Activated CD8-positive, alpha-beta memory T cell treated with anti-CD3 and anti-CD28 coated beads, Interleukin-2, amount 10 ng/mL, durations not matched to agents 7 days and 5 days (primary cell): ENCODE data around the gene GNPTAB. TPM values are rescaled to one million over a fixed set of nuclear protein-coding genes. Genes with fewer than 3 reads are reported as not detected.
A peak's percentile ranks its signal among the peaks of the same experiment; 100 is the strongest.

Source experiments
- ATAC-seq: fragments of 150-1000 bp; cut with Tn5 transposase; one replicate; pipeline ENCODE4 v1.10.0; 2021; ENCODE audit warnings: moderate library complexity
- CTCF ChIA-PET: fragments of 350-600 bp; sonication (Branson Sonifier 250); formaldehyde crosslinking; loops from one replicate; lab custom pipeline; 2021; ENCODE audit warnings: antibody characterized with exemption; lab: Charles Lee
- DNase-seq: peaks from one replicate; pipeline ENCODE4 v3.0.0-alpha.2; 2020
- H3K27ac Mint-ChIP-seq: one replicate; pipeline ENCODE4 v1.8.0; 2021; ENCODE audit warnings: mild to moderate bottlenecking, mixed read lengths
- H3K27me3 Mint-ChIP-seq: one replicate; pipeline ENCODE4 v1.8.0; 2021; ENCODE audit warnings: mixed read lengths
- H3K36me3 Mint-ChIP-seq: one replicate; pipeline ENCODE4 v1.8.0; 2021; ENCODE audit warnings: mild to moderate bottlenecking, mixed read lengths
- H3K4me1 Mint-ChIP-seq: one replicate; pipeline ENCODE4 v1.8.0; 2021; ENCODE audit warnings: mixed read lengths
- H3K4me3 Mint-ChIP-seq: one replicate; pipeline ENCODE4 v1.8.0; 2021; ENCODE audit warnings: mild to moderate bottlenecking, moderate library complexity, mixed read lengths
- H3K9me3 Mint-ChIP-seq: one replicate; pipeline ENCODE4 v1.8.0; 2022; ENCODE audit warnings: low read depth, mixed read lengths
- total RNA-seq, 2 experiments: library from RNA; stranded (reverse); gene quantifications; one replicate each; pipeline ENCODE4 v1.2.3, GENCODE V29; 2021

GNPTAB gene
- total RNA-seq, 2 experiments from 2014 or later: 111 to 156 TPM

DNA sequence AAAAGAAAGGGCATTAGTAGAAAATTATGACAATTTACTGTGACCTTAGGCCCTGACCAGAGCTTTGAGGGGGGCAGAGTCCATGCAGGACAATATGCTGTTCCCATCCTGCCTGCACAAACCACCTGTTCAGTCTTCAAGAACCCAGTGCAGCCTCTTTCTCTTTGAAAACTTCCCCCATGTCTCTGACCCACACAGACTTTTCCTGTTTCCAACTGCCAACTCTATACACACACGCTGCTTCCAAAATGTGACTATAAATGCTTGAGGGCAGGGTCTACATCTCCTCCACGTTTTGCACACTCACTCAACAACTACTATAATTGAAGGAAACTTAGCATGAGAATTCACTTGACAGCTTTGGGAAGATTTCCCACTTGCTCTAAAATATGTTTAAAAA is 54.9 kb downstream of the GNPTAB start:
- no peak for ATAC-seq
- CTCF ChIA-PET: interaction anchor here (0.9 to 3.8 kb wide), 7 partner anchors 17 to 102 kb away, joined by 3 to 28 read pairs (median 6); partner anchors contain the start of genes DRAM1 and GNPTAB
- Mint-ChIP-seq H3K4me3 (no peak overlapping the region), H3K36me3 (peaks cover 43% of the 10 kb centered on the region), H3K9me3 (no peaks in the 10 kb centered on the region), H3K27ac (no peak overlapping the region), H3K4me1 (peaks cover 37% of the 10 kb centered on the region), H3K27me3 (no peaks in the 10 kb centered on the region)
- no peak for DNase-seq

GRCh38 chr12:101773650-101774162 is 57.1 kb downstream of the GNPTAB start:
- Mint-ChIP-seq H3K9me3 (no peaks in the 10 kb centered on the region), H3K4me3 (no peak overlapping the region), H3K4me1 (peaks cover 30% of the 10 kb centered on the region), H3K36me3 (peaks cover 37% of the 10 kb centered on the region), H3K27ac (peak overlapping the region; percentile 62), H3K27me3 (no peaks in the 10 kb centered on the region)
- CTCF ChIA-PET: interaction anchor here (0.6 to 6.1 kb wide), 21 partner anchors 8 to 104 kb away, joined by 3 to 159 read pairs (median 6); partner anchors contain the start of genes DRAM1 and GNPTAB
- peak; percentile 78 for DNase-seq
- ATAC-seq: peak; percentile 79

- H3K27ac Mint-ChIP-seq: no peak overlapping the region
- no peak for DNase-seq
- peaks cover 34% of the 10 kb centered on the region for H3K36me3 Mint-ChIP-seq
These were observed 58.6 kb downstream of the GNPTAB start for GRCh38 chr12:101772012-101772775.

GRCh38 chr12:101769865-101770264 is 60.9 kb downstream of the GNPTAB start:
- Mint-ChIP-seq H3K27me3 (no peaks in the 10 kb centered on the region), H3K27ac (no peak overlapping the region), H3K4me3 (no peak overlapping the region), H3K36me3 (peaks cover 40% of the 10 kb centered on the region), H3K9me3 (no peaks in the 10 kb centered on the region), H3K4me1 (peaks cover 23% of the 10 kb centered on the region)
- ATAC-seq: no peak
- CTCF ChIA-PET: interaction anchor here (1.4 to 6.1 kb wide), 5 partner anchors 10 to 422 kb away, joined by 3 to 159 read pairs (median 3); partner anchors contain the start of gene GNPTAB
- DNase-seq: no peak

More at GRCh38 chr12:101772012-101772775, 58.6 kb downstream of the GNPTAB start:
- no peak for ATAC-seq
- Mint-ChIP-seq H3K4me1 (peaks cover 26% of the 10 kb centered on the region), H3K9me3 (no peaks in the 10 kb centered on the region), H3K4me3 (no peak overlapping the region), H3K27me3 (no peaks in the 10 kb centered on the region)
- CTCF ChIA-PET: interaction anchor here (1.1 to 6.1 kb wide), 10 partner anchors 9 to 106 kb away, joined by 3 to 159 read pairs (median 11); partner anchors contain the start of genes DRAM1 and GNPTAB

- Mint-ChIP-seq H3K27me3 (no peaks in the 10 kb centered on the region), H3K9me3 (no peaks in the 10 kb centered on the region), H3K4me1 (peaks cover 17% of the 10 kb centered on the region), H3K27ac (no peak overlapping the region), H3K4me3 (no peak overlapping the region), H3K36me3 (peaks cover 44% of the 10 kb centered on the region)
- CTCF ChIA-PET: interaction anchor here (1.1 to 6.1 kb wide), 5 partner anchors 9 to 421 kb away, joined by 3 to 159 read pairs (median 4); partner anchors contain the start of gene GNPTAB
- DNase-seq: no peak
- ATAC-seq: no peak
These were observed 62.0 kb downstream of the GNPTAB start for GRCh38 chr12:101768781-101769180.

- Mint-ChIP-seq H3K27ac (no peak overlapping the region), H3K4me3 (no peak overlapping the region)
These were observed 63.2 kb downstream of the GNPTAB start for GRCh38 chr12:101767537-101767936.

GRCh38 chr12:101764051-101764792 is 66.5 kb downstream of the GNPTAB start:
- Mint-ChIP-seq H3K4me1 (no peaks in the 10 kb centered on the region), H3K36me3 (peaks cover 38% of the 10 kb centered on the region), H3K27ac (no peak overlapping the region), H3K4me3 (no peak overlapping the region), H3K27me3 (no peaks in the 10 kb centered on the region), H3K9me3 (no peaks in the 10 kb centered on the region)
- CTCF ChIA-PET: interaction anchor here (1.2 to 1.5 kb wide), 2 partner anchors 10 to 74 kb away, joined by 4 read pairs; no protein-coding TSS in a partner anchor
- ATAC-seq (no peak), DNase-seq (no peak)

More at GRCh38 chr12:101767537-101767936, 63.2 kb downstream of the GNPTAB start:
- H3K36me3 Mint-ChIP-seq: peaks cover 37% of the 10 kb centered on the region
- ATAC-seq: no peak
- DNase-seq: no peak
- CTCF ChIA-PET: interaction anchor here (0.6 to 2.7 kb wide), 3 partner anchors 8 to 73 kb away, joined by 3 to 10 read pairs (median 3); no protein-coding TSS in a partner anchor
- no peaks in the 10 kb centered on the region for H3K9me3 Mint-ChIP-seq
- peaks cover 9% of the 10 kb centered on the region for H3K4me1 Mint-ChIP-seq
- no peaks in the 10 kb centered on the region for H3K27me3 Mint-ChIP-seq

- H3K9me3 Mint-ChIP-seq: no peaks in the 10 kb centered on the region
- H3K4me3 Mint-ChIP-seq: no peak overlapping the region
- no peaks in the 10 kb centered on the region for H3K4me1 Mint-ChIP-seq
- H3K36me3 Mint-ChIP-seq: peaks cover 41% of the 10 kb centered on the region
- ATAC-seq (no peak), DNase-seq (no peak)
- CTCF ChIA-PET: interaction anchor here (1.5 kb wide), 1 partner anchor 75 kb away, joined by 4 read pairs; no protein-coding TSS in a partner anchor
- no peaks in the 10 kb centered on the region for H3K27me3 Mint-ChIP-seq
- H3K27ac Mint-ChIP-seq: no peak overlapping the region
These were observed 67.4 kb downstream of the GNPTAB start for GRCh38 chr12:101763246-101763931.

DNA sequence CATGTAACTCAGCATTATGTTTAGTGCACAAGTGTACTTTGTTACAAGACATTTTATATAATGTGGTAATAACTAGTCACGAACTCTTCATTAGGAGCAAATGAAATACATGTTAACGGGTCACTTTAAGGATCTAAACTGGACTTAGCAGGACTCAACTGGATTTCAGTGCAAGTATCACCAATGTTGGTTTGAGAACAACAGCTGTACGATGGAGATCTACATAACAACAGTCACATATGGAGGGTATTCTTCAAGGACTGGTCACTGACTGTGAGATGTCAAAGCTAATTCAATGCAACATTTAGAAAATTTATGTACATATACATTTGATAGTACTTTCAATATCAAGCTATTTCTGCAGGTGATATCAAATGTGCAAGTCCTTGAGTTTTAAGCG is 69.0 kb downstream of the GNPTAB start:
- Mint-ChIP-seq H3K4me1 (no peaks in the 10 kb centered on the region), H3K9me3 (no peaks in the 10 kb centered on the region), H3K27ac (no peak overlapping the region), H3K36me3 (peaks cover 41% of the 10 kb centered on the region), H3K4me3 (no peak overlapping the region), H3K27me3 (no peaks in the 10 kb centered on the region)
- no peak for ATAC-seq
- no peak for DNase-seq
- CTCF ChIA-PET: interaction anchor here (1.0 to 3.0 kb wide), 4 partner anchors 10 to 77 kb away, joined by 3 to 13 read pairs (median 6); partner anchors contain the start of gene GNPTAB

GRCh38 chr12:101761350-101761749 is 69.4 kb downstream of the GNPTAB start:
- peaks cover 46% of the 10 kb centered on the region for H3K36me3 Mint-ChIP-seq
- ATAC-seq (no peak), DNase-seq (no peak)
- no peaks in the 10 kb centered on the region for H3K9me3 Mint-ChIP-seq
- H3K27me3 Mint-ChIP-seq: no peaks in the 10 kb centered on the region
- CTCF ChIA-PET: interaction anchor here (0.5 to 3.0 kb wide), 5 partner anchors 12 to 122 kb away, joined by 3 to 13 read pairs (median 6); partner anchors contain the start of gene GNPTAB
- H3K27ac Mint-ChIP-seq: no peak overlapping the region
- H3K4me1 Mint-ChIP-seq: no peaks in the 10 kb centered on the region
- H3K4me3 Mint-ChIP-seq: no peak overlapping the region

DNA sequence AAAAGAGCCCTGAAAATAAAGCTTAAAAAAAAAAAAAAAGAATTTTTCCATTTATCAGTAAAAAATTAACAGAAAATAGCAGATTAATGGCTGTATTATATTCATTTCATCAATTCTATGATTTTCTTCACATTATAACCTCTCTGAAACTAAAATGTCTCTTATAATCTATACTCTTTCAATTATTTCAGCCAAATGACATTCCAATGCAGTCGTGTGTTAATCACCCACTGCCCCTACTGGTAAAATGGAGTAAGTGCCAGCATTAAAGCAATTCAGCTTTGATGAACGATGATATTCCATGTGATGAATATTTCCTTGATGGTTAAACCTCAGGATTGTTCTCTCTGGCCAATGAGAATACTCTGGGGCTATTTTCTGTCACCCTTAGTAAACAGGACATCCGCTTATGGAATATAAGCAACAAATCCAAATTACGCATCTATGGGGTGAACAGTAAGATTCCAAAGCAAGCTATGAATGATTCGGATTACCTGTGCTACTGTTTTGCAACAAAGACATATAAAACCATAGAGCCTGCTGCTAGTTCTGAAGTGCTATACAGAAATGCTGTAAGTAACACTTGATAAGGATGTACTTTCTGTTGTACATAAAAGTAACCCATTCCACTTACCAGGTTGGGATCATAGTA is 71.2 kb downstream of the GNPTAB start:
- Mint-ChIP-seq H3K27ac (no peak overlapping the region), H3K4me1 (no peaks in the 10 kb centered on the region), H3K4me3 (no peak overlapping the region), H3K27me3 (no peaks in the 10 kb centered on the region), H3K9me3 (no peaks in the 10 kb centered on the region), H3K36me3 (peaks cover 49% of the 10 kb centered on the region)
- DNase-seq (no peak), ATAC-seq (no peak)
- CTCF ChIA-PET: interaction anchor here (0.9 to 3.0 kb wide), 13 partner anchors 9 to 345 kb away, joined by 3 to 13 read pairs (median 5); partner anchors contain the start of gene GNPTAB

DNA sequence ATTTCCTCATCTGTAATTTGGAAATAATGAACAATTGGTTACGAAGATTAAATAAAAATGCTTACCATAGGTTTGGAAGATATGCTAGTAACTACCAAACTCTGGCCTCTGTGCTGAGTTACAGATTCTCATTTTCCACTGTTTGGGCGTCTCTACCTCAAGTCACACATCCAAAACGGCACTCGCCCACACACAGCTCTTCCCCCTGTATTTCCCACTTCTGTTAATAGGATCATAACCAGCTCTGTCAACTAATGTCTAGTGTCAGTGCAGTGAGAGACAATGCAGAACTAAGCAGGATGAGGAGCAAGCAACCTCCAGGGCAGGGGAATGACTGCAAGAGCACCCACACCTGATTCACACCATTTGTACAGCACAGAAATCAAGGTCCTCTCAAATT is 80.6 kb downstream of the GNPTAB start:
- Mint-ChIP-seq H3K4me1 (peaks cover 1% of the 10 kb centered on the region), H3K9me3 (no peaks in the 10 kb centered on the region), H3K27me3 (no peaks in the 10 kb centered on the region), H3K36me3 (peaks cover 53% of the 10 kb centered on the region), H3K4me3 (no peak overlapping the region), H3K27ac (no peak overlapping the region)
- ATAC-seq: no peak
- CTCF ChIA-PET: no interaction called here
- no peak for DNase-seq
